PC-3 (cell line): ENCODE measurements around the gene KDR. TPM values are rescaled to one million over a fixed set of nuclear protein-coding genes. Genes with fewer than 3 reads are reported as not detected.
A peak's percentile ranks its signal among the peaks of the same experiment; 100 is the strongest.

Experiments
- ATAC-seq: fragments of 200-7000 bp; cut with Tn5 transposase; 2 replicates; pipeline ENCODE4 v1.9.1; 2020; ENCODE audit warnings: mild to moderate bottlenecking, moderate library complexity
- BruUV-seq: library from RNA; stranded (reverse); fragments of 400-500 nt; replicated peaks from 2 replicates; lab custom pipeline; 2021; lab: Mats Ljungman, UMichigan
- CTCF ChIA-PET: fragments of 300-600 bp; sonication (Branson Sonifier 250); formaldehyde crosslinking; loops from one replicate; lab custom pipeline; 2022; ENCODE audit warnings: antibody characterized with exemption; lab: Charles Lee
- POLR2A ChIA-PET: fragments of 300-600 bp; sonication (Branson Sonifier 250); formaldehyde crosslinking; loops from one replicate; lab custom pipeline; 2022; ENCODE audit warnings: antibody characterized with exemption; ENCODE audit not compliant: unreplicated experiment; lab: Charles Lee
- DNase-seq: peaks from one replicate; pipeline ENCODE4 v3.0.0-alpha.2; 2015
- H2AFZ ChIP-seq: fragments of 300-600 bp; sonication (generic); 2 replicates; pipeline ENCODE4 v1.6.0; 2016; ENCODE audit warnings: antibody characterized with exemption, low read length
- H3F3A ChIP-seq: fragments of 300-600 bp; sonication (generic); one replicate; pipeline ENCODE4 v1.6.0; 2017; ENCODE audit warnings: antibody characterized with exemption, low read length, control low read depth, mild to moderate bottlenecking; ENCODE audit not compliant: unreplicated experiment
- H3K27ac ChIP-seq: fragments of 300-600 bp; sonication (generic); 2 replicates; pipeline ENCODE4 v1.5.1; 2016; ENCODE audit warnings: mild to moderate bottlenecking, low read length
- H3K27me3 ChIP-seq: fragments of 300-600 bp; sonication (generic); 2 replicates; pipeline ENCODE4 v1.6.1; 2016; ENCODE audit warnings: low read length, mixed read lengths
- H3K36me3 ChIP-seq: fragments of 300-600 bp; sonication (generic); 2 replicates; pipeline ENCODE4 v1.6.1; 2016; ENCODE audit warnings: low read depth, mixed run types, low read length, mixed read lengths
- H3K4me1 ChIP-seq: fragments of 300-600 bp; sonication (generic); 2 replicates; pipeline ENCODE4 v1.5.1; 2016; ENCODE audit warnings: low read length; ENCODE audit not compliant: insufficient read depth
- H3K4me2 ChIP-seq: fragments of 300-600 bp; sonication (generic); 2 replicates; pipeline ENCODE4 v1.6.0; 2016; ENCODE audit warnings: low read length
- H3K4me3 ChIP-seq: fragments of 300-600 bp; sonication (generic); 2 replicates; pipeline ENCODE4 v1.5.1; 2016; ENCODE audit warnings: mild to moderate bottlenecking, low read length, mixed read lengths
- H3K79me2 ChIP-seq: fragments of 300-600 bp; sonication (generic); 2 replicates; pipeline ENCODE4 v1.6.1; 2017; ENCODE audit warnings: low read length, mixed read lengths
- H3K9ac ChIP-seq: fragments of 300-600 bp; sonication (generic); 2 replicates; pipeline ENCODE4 v1.6.0; 2016; ENCODE audit warnings: mild to moderate bottlenecking, low read length
- H3K9me2 ChIP-seq: fragments of 300-600 bp; sonication (generic); replicated peaks from 2 replicates; pipeline ENCODE4 v1.6.1; 2016; ENCODE audit warnings: mixed run types, low read length, mixed read lengths
- H3K9me3 ChIP-seq: fragments of 300-600 bp; sonication (generic); 2 replicates; pipeline ENCODE4 v1.6.1; 2016; ENCODE audit warnings: low read length, mixed read lengths
- H4K20me1 ChIP-seq: fragments of 300-600 bp; sonication (generic); 2 replicates; pipeline ENCODE4 v1.6.1; 2016; ENCODE audit warnings: low read length, mixed read lengths
- EZH2 ChIP-seq: fragments of 300-600 bp; sonication (generic); IDR thresholded peaks from one replicate; pipeline ENCODE4 v1.6.1; 2017; ENCODE audit warnings: antibody characterized with exemption, mild to moderate bottlenecking, low read length; ENCODE audit not compliant: unreplicated experiment
- EZH2phosphoT487 ChIP-seq: fragments of 300-600 bp; sonication (generic); IDR thresholded peaks from 2 replicates; pipeline ENCODE4 v1.6.1; 2018; ENCODE audit warnings: mild to moderate bottlenecking, antibody characterized with exemption, low read length, borderline replicate concordance
- intact Hi-C: fragments of 100-400 bp; cut with micrococcal nuclease; formaldehyde crosslinking; loops from 2 replicates; pipeline ENCODE4 v1.9.0; 2023
- total RNA-seq: library from RNA; depleted of rRNA; stranded (reverse); fragments of >200 nt; gene quantifications from 2 replicates; pipeline ENCODE4 v1.2.3, GENCODE V29; 2014
- TF ChIP-seq, protein P1 (sequence below): fragments of 300-600 bp; sonication (generic); conservative IDR thresholded peaks from 2 replicates; pipeline ENCODE4 v1.5.1; 2017; ENCODE audit warnings: antibody characterized with exemption, low read depth, mild to moderate bottlenecking, low read length

KDR gene
- total RNA-seq, 1 experiment from 2014 or later = 0.66 TPM

DNA sequence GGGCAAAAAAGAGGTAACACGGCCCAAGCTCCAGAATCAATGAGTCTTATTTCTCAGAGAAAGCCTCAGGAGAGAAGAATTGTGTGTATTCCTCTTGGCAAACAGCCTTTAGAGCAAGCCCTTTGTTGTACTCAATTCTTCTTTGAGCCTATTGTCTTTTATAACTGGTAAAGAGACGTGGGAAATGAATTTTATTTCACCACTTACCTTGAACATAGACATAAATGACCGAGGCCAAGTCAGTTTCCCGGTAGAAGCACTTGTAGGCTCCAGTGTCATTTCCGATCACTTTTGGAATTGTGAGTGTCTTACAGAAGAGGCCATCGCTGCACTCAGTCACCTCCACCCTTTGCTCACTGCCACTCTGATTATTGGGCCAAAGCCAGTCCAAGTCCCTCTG, 7.0 kb downstream of the KDR start:
- Histone ChIP-seq H3K36me3 (no peaks in the 10 kb centered on the region), H3K79me2 (no peaks in the 10 kb centered on the region), H2AFZ (no peak overlapping the region), H3F3A (no peaks in the 10 kb centered on the region), H3K4me3 (no peak overlapping the region), H3K4me1 (peaks cover 3% of the 10 kb centered on the region; the same call in 1 of the 2 replicates), H3K4me2 (no peak overlapping the region), H3K27ac (no peak overlapping the region), H3K9me2 (no peaks in the 10 kb centered on the region), H3K27me3 (no peaks in the 10 kb centered on the region), H3K9me3 (no peaks in the 10 kb centered on the region), H3K9ac (no peak overlapping the region), H4K20me1 (no peaks in the 10 kb centered on the region)
- ATAC-seq (no peak), DNase-seq (no peak)
- intact Hi-C loops = no loop called here
- POLR2A ChIA-PET = no interaction called here
- BruUV-seq = no TSS peak
- CTCF ChIA-PET = no interaction called here
- TF ChIP-seq, protein P1, sequence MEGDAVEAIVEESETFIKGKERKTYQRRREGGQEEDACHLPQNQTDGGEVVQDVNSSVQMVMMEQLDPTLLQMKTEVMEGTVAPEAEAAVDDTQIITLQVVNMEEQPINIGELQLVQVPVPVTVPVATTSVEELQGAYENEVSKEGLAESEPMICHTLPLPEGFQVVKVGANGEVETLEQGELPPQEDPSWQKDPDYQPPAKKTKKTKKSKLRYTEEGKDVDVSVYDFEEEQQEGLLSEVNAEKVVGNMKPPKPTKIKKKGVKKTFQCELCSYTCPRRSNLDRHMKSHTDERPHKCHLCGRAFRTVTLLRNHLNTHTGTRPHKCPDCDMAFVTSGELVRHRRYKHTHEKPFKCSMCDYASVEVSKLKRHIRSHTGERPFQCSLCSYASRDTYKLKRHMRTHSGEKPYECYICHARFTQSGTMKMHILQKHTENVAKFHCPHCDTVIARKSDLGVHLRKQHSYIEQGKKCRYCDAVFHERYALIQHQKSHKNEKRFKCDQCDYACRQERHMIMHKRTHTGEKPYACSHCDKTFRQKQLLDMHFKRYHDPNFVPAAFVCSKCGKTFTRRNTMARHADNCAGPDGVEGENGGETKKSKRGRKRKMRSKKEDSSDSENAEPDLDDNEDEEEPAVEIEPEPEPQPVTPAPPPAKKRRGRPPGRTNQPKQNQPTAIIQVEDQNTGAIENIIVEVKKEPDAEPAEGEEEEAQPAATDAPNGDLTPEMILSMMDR = no peak

DNA sequence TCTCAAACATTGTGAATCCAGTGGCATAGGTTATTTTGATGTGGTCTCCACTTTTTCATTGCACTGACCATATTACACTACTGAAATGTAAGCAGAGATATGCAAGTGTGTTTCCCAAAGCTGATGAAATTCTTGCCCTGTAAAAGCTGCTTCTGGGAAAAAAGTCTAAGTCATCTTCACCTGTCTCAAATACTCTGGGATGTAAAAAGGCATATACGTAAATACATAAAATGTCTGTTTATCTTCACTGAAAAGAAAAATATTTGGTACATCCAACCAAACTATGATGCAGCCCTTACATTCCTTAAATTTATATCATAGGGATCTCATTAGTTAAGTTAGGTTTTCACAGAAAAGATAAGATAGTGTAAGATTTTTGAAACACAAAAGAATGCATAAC, 7.9 kb downstream of the KDR start:
- no peak for ATAC-seq
- H3K79me2 ChIP-seq = no peaks in the 10 kb centered on the region
- no peaks in the 10 kb centered on the region for H3F3A ChIP-seq
- H3K9me2 ChIP-seq = no peaks in the 10 kb centered on the region
- TF ChIP-seq EZH2 (no peak), EZH2phosphoT487 (no peak)
- TF ChIP-seq, protein P1 = no peak
- POLR2A ChIA-PET = no interaction called here
- no peak overlapping the region for H3K9ac ChIP-seq
- CTCF ChIA-PET = no interaction called here
- no peak overlapping the region for H3K4me3 ChIP-seq
- H3K4me1 ChIP-seq = peaks cover 3% of the 10 kb centered on the region; the same call in 1 of the 2 replicates
- no TSS peak for BruUV-seq
- no peaks in the 10 kb centered on the region for H3K27me3 ChIP-seq
- H2AFZ ChIP-seq = no peak overlapping the region
- intact Hi-C loops = no loop called here
- DNase-seq = no peak
- H3K9me3 ChIP-seq = no peaks in the 10 kb centered on the region
- H3K36me3 ChIP-seq = no peaks in the 10 kb centered on the region
- no peak overlapping the region for H3K27ac ChIP-seq
- H4K20me1 ChIP-seq = no peaks in the 10 kb centered on the region
- no peak overlapping the region for H3K4me2 ChIP-seq

DNA sequence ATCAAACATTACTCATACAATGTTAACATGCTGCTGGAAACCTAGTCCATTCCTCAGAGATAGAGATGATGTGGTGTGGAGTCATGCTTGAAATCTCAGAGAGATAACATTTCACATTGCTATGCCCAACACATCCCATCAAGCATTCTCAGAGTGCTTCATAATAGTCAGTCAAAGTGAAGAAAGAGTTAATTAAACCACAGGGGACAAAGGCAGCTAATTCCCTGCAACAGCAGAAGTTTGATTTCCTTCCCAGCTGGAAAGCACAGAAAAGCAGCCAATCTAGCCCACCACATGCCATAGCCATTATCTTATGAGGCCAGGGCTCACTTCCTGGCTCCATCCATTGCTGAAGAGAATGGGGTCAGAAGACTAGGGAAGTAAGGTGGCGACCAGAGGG, 8.9 kb downstream of the KDR start:
- ATAC-seq (peak; percentile 74), DNase-seq (peak; percentile 46)
- 0 out of 2 replicates have a peak, but pooled peaks cover 3% of the 10 kb centered on the region for H3K9me2 ChIP-seq
- no peak overlapping the region for H3K4me3 ChIP-seq
- BruUV-seq = no TSS peak
- no peak overlapping the region for H3K9ac ChIP-seq
- no peaks in the 10 kb centered on the region for H4K20me1 ChIP-seq
- H3K36me3 ChIP-seq = no peaks in the 10 kb centered on the region
- intact Hi-C loops = no loop called here
- CTCF ChIA-PET = no interaction called here
- H3K79me2 ChIP-seq = no peaks in the 10 kb centered on the region
- no peaks in the 10 kb centered on the region for H3F3A ChIP-seq
- TF ChIP-seq EZH2phosphoT487 = no peak
- TF ChIP-seq, protein P1 = no peak
- no peak for TF ChIP-seq EZH2
- no peak overlapping the region for H3K4me2 ChIP-seq
- H3K9me3 ChIP-seq = no peaks in the 10 kb centered on the region
- no peaks in the 10 kb centered on the region for H3K27me3 ChIP-seq
- no peaks in the 10 kb centered on the region; the same call in 1 of the 2 replicates for H3K4me1 ChIP-seq
- POLR2A ChIA-PET = no interaction called here
- H3K27ac ChIP-seq = no peak overlapping the region
- H2AFZ ChIP-seq = no peak overlapping the region
